Adipocyte (in vitro differentiated cells): ENCODE measurements around the gene LYL1.

Experiments used
- DNase-seq: peaks from one replicate; pipeline ENCODE4 v3.0.0-alpha.2; 2015; ENCODE audit warnings: low read depth
- H3K27me3 ChIP-seq: replicated peaks from 2 replicates; pipeline ENCODE4 v1.7.0; 2013; ENCODE audit warnings: mild to moderate bottlenecking, low read length, moderate library complexity; ENCODE audit not compliant: control insufficient read depth, insufficient read depth
- H3K36me3 ChIP-seq: 2 replicates; pipeline ENCODE4 v1.7.0; 2013; ENCODE audit warnings: low read length, mild to moderate bottlenecking, moderate library complexity; ENCODE audit not compliant: control insufficient read depth, insufficient read depth, severe bottlenecking
- H3K4me1 ChIP-seq: 2 replicates; pipeline ENCODE4 v1.7.0; 2013; ENCODE audit warnings: mild to moderate bottlenecking, low read length, moderate library complexity; ENCODE audit not compliant: control insufficient read depth, insufficient read depth
- H3K4me3 ChIP-seq: 2 replicates; pipeline ENCODE4 v1.7.0; 2013; ENCODE audit warnings: mild to moderate bottlenecking, low read length, moderate library complexity
- H3K9ac ChIP-seq: 2 replicates; pipeline ENCODE4 v1.7.0; 2013; ENCODE audit warnings: mild to moderate bottlenecking, low read length, moderate library complexity
- H3K9me3 ChIP-seq: 2 replicates; pipeline ENCODE4 v1.7.0; 2013; ENCODE audit warnings: mild to moderate bottlenecking, low read length, moderate library complexity; ENCODE audit not compliant: control insufficient read depth

LYL1 gene

GRCh38 chr19:13116282-13117175, 13.9 kb upstream of the LYL1 start, which contains the start of gene TRMT1:
TSS of gene TRMT1 (minus strand) at chr19:13116740. CDS start at chr19:13116399, 341 bp downstream.
- no peaks in the 10 kb centered on the region for H3K27me3 ChIP-seq
- peak within 1 kb of the TSS; percentile 93 for H3K9ac ChIP-seq
- no peaks in the 10 kb centered on the region for H3K9me3 ChIP-seq
- peak; percentile 95 for DNase-seq
- H3K4me3 ChIP-seq, result peak within 1 kb of the TSS; percentile 94
- H3K4me1 ChIP-seq, result peaks cover 43% of the 10 kb centered on the region
- H3K36me3 ChIP-seq, result peaks cover 11% of the 10 kb centered on the region

- no peak for DNase-seq
- peak overlapping the region; percentile 93 for H3K9ac ChIP-seq
- H3K4me1 ChIP-seq, result peaks cover 37% of the 10 kb centered on the region
- peaks cover 11% of the 10 kb centered on the region for H3K36me3 ChIP-seq
- peak overlapping the region; percentile 94 for H3K4me3 ChIP-seq
- no peaks in the 10 kb centered on the region for H3K9me3 ChIP-seq
- no peaks in the 10 kb centered on the region for H3K27me3 ChIP-seq
These were observed 13.3 kb upstream of the LYL1 start for GRCh38 chr19:13115936-13116281.

- Histone ChIP-seq H3K9ac (no peak overlapping the region), H3K9me3 (no peaks in the 10 kb centered on the region), H3K4me1 (peaks cover 14% of the 10 kb centered on the region), H3K4me3 (no peak overlapping the region), H3K27me3 (no peaks in the 10 kb centered on the region), H3K36me3 (peaks cover 22% of the 10 kb centered on the region)
- DNase-seq, result no peak
These were observed 9.9 kb upstream of the LYL1 start for GRCh38 chr19:13112555-13112954.

GRCh38 chr19:13110099-13110610, 7.5 kb upstream of the LYL1 start:
- no peak for DNase-seq
- H3K9me3 ChIP-seq, result no peaks in the 10 kb centered on the region
- H3K36me3 ChIP-seq, result peaks cover 26% of the 10 kb centered on the region

GRCh38 chr19:13109361-13110098, 6.9 kb upstream of the LYL1 start:
- Histone ChIP-seq H3K27me3 (no peaks in the 10 kb centered on the region), H3K4me1 (no peaks in the 10 kb centered on the region), H3K36me3 (peaks cover 26% of the 10 kb centered on the region)

More at GRCh38 chr19:13110099-13110610, 7.5 kb upstream of the LYL1 start:
- Histone ChIP-seq H3K9ac (no peak overlapping the region), H3K4me3 (no peak overlapping the region), H3K27me3 (no peaks in the 10 kb centered on the region), H3K4me1 (no peaks in the 10 kb centered on the region)

GRCh38 chr19:13104848-13105711, 2.4 kb upstream of the LYL1 start:
- H3K4me1 ChIP-seq, result peaks cover 13% of the 10 kb centered on the region
- H3K9me3 ChIP-seq, result no peaks in the 10 kb centered on the region
- H3K4me3 ChIP-seq, result no peak overlapping the region
- no peak for DNase-seq
- H3K36me3 ChIP-seq, result peaks cover 15% of the 10 kb centered on the region
- no peaks in the 10 kb centered on the region for H3K27me3 ChIP-seq
- no peak overlapping the region for H3K9ac ChIP-seq

More at GRCh38 chr19:13109361-13110098, 6.9 kb upstream of the LYL1 start:
- Histone ChIP-seq H3K9ac (no peak overlapping the region), H3K4me3 (no peak overlapping the region), H3K9me3 (no peaks in the 10 kb centered on the region)
- no peak for DNase-seq

- no peak overlapping the region for H3K4me3 ChIP-seq
- H3K9me3 ChIP-seq, result no peaks in the 10 kb centered on the region
- peaks cover 14% of the 10 kb centered on the region for H3K36me3 ChIP-seq
- H3K27me3 ChIP-seq, result no peaks in the 10 kb centered on the region
- H3K9ac ChIP-seq, result no peak overlapping the region
- peak; percentile 33 for DNase-seq
- peaks cover 13% of the 10 kb centered on the region for H3K4me1 ChIP-seq
These were observed 1.7 kb upstream of the LYL1 start for GRCh38 chr19:13104360-13104847.

GRCh38 chr19:13103581-13104359, 1.1 kb upstream of the LYL1 start:
- H3K4me3 ChIP-seq, result no peak overlapping the region
- H3K4me1 ChIP-seq, result peaks cover 13% of the 10 kb centered on the region
- no peak for DNase-seq
- no peak overlapping the region for H3K9ac ChIP-seq
- H3K27me3 ChIP-seq, result no peaks in the 10 kb centered on the region
- H3K36me3 ChIP-seq, result peaks cover 7% of the 10 kb centered on the region
- no peaks in the 10 kb centered on the region for H3K9me3 ChIP-seq

- no peak for DNase-seq
- peak overlapping the region; percentile 82 for H3K9ac ChIP-seq
- H3K4me3 ChIP-seq, result peak overlapping the region; percentile 58
- no peaks in the 10 kb centered on the region for H3K27me3 ChIP-seq
- no peaks in the 10 kb centered on the region for H3K9me3 ChIP-seq
- peaks cover 2% of the 10 kb centered on the region for H3K36me3 ChIP-seq
- H3K4me1 ChIP-seq, result peaks cover 13% of the 10 kb centered on the region
These were observed 317 bp downstream of the LYL1 start for GRCh38 chr19:13102416-13102665.
